DMS153 treated with DMSO at 0.1 percent for 48 hours (cell line): ENCODE results near the gene VEGFD.

Experiments
- DNase-seq: peaks from one replicate; lab custom pipeline; 2025; ENCODE audit not compliant: unreplicated experiment; lab: John Stamatoyannopoulos, UW

VEGFD gene

DNA sequence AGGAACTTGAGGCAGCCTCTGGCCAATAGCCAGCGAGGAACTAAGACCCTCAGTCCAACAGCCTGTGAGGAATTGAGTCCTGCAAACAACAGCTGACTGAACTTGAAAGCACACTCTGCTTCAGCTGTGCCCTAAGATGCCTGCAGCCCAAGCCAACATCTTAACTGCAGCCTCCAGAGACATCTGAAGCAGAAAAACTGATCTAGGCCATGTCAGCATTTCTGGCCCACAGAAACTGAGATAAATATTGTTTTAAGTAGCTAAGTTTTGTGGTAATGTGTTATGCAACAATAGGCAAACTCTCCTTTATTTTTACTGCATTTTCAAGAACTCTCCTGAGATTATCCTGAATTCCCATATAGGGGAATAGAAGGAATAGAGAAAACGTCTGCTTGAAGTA, 24.5 kb downstream of the VEGFD start:
- DNase-seq, result no peak

GRCh38 chrX:15358533-15358932, 25.7 kb downstream of the VEGFD start:
- no peak for DNase-seq

DNA sequence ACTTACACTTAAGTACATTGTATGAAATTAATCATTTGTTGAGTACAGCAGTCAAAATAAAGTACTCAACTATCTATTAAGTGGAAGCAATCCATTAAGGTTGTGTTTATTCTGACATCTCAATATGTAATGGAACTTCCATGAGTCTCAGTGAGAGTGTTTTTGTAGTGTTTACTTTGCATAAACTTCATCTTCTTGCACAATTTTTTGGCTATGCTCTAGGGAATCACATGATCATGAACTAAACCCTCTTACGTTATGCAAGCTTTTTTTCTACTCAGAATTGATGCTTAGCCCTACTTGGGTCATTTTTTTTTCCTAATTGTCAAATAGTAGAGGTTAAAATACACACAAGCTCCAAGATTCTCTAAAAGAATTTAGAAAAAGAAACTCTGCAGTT, 27.8 kb downstream of the VEGFD start:
- no peak for DNase-seq

GRCh38 chrX:15350329-15350996, 33.8 kb downstream of the VEGFD start:
- DNase-seq, result no peak

DNA sequence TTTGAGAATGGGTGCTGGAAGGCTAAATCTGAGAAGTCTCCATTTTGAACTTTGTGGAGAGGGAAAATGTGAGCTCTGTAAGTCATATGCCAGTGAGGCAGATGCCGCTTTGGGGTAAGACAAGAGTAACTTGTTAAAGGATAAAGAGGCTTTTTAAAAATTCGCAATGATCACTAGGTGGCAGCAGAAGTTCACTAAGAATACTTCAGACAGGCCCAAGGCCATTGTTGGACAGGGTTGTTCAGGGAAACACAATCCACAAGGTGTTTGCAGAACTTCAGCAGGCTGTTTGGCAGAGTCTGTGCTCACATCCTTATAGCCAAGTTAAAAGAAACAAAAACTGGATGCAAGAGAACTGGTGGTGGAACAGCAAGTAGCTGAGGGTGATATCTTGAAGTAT, 35.2 kb downstream of the VEGFD start:
- DNase-seq, result peak; percentile 4

- no peak for DNase-seq
Measured at GRCh38 chrX:15345976-15346375, 38.2 kb downstream of the VEGFD start.

DNA sequence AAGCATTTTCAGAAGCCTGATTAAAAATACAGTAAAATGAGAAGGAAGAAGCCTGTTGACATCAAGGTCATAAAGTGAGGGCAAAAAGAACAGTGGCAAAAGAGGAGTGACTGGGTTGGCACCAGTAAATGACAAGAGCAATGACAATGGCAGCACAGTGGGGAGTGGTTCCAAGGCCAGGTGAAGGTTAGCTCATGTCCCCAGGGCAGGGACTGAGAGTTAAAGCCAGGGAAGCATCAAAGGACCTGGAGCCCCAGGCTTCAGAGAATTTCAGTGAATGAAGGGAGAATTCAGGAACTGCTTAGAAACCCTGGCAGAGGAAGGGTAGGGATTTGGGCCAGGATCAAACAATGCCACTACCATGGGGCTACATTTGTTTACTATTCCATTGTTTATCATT, 40.1 kb downstream of the VEGFD start:
- no peak for DNase-seq

DNA sequence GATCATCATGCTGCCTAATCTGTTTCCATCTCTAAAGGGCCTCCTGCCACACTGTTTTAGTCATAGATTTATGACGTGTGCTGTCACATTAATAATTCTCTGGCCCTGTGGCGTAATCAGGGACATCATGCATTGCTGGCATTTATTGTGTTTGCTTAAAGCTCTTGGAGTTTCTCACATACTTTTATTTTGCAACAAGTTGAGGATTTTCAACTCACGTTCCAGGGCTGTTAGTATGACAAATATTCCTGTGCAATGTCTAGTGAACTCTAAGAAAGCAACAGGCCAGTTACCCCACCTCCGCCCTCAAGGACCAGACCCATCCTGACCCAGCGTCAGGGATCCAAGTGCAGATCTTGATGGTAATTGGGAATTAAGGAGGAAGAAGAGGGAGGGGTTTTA, 41.1 kb downstream of the VEGFD start:
- no peak for DNase-seq

GRCh38 chrX:15340867-15341266, 43.3 kb downstream of the VEGFD start:
- DNase-seq, result no peak

DNA sequence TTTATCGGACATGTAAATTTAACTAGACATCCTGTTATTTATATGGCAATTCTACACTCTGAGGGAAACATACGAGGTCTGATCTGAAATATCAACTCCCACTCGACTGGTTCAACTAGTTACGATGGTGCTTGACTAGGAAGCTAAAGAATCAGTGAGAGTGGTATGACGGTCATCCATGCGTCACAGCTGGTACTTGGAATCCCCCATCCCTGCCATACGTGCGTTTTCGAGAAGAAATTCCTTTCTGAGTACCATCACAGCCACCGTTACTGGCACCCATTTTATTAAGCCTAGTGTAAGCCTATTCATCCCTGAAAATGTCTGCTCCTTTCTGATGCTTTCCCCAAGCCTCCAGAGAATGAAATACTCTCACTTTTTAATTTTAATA, 48.2 kb downstream of the VEGFD start:
- DNase-seq, result no peak

DNA sequence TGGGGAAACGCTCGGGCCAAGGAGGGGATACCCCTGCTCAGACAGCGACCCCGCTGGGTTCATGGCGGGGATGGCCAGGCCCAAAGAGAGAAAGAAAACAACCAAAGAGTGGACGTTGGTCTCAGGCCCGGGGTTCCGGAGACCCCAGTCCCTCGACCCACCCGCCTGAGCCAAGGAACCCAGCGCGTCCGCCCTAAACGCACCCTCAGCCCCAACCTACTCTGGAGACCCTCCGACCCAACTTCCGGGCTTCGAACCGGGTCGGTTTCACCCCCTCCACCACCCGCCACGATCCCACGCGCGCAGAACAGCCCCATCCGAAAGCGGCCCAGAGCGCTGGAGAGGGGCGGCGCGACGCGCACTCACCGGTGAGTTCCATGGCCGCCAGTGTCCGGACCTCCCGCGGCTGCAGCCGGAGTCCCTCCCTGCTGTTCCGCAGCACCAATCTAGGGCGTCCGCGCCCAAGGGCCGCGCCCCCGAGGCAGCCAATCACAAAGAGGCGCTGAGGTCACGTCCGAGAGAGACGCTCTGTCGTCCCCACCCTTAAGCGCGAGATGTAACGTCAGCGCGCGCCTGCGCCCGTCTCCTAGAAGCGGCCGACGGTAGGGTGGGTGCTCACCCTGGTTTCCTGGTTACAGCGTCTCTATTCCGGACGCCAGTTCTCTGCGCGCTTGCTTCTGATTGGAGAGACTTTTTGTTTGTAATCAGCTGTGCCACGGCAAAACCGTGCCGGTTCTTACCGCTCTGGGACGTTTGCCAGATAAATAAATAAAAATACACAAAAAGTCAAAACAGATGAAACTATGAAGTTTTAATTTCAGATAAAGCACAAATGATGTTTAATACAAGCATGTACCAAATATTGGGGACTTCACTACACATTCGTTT, 48.8 kb downstream of the VEGFD start, which contains the start of gene PIGA:
TSS of gene PIGA (minus strand) at position 389 of the 888 bp plus-strand sequence. CDS start 3,593 bp downstream, outside the sequence.
- peak; percentile 62 for DNase-seq

- no peak for DNase-seq
Measured at GRCh38 chrX:15334561-15334960, 49.7 kb downstream of the VEGFD start.

GRCh38 chrX:15328821-15329220, 55.4 kb downstream of the VEGFD start:
- no peak for DNase-seq

GRCh38 chrX:15328131-15328530, 56.1 kb downstream of the VEGFD start:
- no peak for DNase-seq

GRCh38 chrX:15322472-15322871, 61.7 kb downstream of the VEGFD start:
- no peak for DNase-seq

DNA sequence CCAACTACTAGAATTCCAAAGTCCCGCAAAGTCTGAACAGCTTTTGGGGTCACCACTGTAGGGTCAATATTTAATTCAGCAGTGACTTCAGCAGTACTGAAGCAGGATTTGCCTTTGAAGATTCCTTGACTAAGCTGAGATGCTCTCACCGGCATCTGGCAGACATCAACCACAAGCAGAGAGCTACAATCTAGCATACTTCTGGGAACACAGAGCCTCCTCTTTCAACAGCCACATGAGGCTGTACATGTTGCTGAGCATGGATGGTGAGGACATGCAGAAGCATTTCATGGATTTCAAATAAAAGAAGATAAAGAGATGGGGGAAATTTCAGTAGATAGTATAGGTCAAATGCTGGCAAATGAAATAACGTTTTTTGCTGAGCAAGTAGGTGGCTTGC, 62.1 kb downstream of the VEGFD start:
- no peak for DNase-seq

- DNase-seq, result no peak
Measured at GRCh38 chrX:15321447-15321846, 62.8 kb downstream of the VEGFD start.

DNA sequence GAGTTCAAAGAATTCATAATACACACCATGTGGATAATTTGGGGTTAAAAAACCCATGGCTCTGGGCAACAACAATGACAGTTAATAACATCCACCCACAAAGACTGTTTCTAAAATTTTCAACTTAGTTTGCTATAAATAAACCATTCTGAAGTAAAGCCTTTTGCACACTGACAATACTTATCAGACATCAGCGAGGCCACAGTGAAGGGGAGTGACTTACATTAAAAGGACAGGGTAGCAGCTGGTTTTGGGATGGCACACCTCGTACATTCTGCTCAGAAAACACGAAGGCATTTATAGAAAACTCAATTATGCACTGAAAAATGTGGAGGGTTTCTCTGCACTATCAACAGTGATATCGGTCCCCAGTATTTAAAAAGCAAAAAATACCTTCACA, 63.9 kb downstream of the VEGFD start:
- DNase-seq, result no peak

DNA sequence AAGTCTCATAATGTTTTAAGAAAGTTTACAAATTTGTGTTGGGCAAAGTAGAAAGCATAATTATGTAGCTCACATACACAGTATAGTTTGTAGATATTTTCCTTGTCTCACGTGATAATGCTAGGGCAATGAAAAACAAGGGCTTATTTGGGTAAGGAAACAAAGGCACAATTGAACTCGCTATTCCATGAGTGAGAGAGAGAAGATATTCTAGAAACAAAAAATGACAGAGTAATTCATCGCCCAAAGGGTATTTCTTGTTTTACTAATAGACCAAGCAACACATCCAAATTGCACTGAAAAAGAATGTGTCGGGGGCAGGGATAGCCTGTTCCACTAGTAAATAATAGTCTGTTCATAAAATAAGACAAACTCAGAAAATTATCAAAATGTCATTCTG, 65.1 kb downstream of the VEGFD start:
- DNase-seq, result no peak

DNA sequence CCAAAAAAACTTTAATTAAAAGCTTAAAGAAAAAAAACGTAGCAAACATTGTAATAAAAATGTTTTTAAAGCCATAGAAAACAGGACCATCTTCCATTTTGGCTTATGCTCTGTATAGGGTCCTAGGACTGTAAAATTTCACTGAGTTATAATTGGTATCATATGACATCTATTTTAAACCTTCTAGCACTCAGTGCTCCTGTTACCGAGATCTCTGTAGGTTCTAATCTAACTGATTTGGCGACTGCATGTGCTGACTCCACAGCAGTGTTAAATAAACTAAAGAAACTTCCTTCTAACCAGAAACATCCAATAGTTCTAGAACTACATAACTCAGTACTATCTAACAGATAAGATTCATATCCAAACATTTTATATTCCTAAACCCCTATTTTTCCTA, 68.7 kb downstream of the VEGFD start, which contains the start of gene ASB11:
TSS of gene ASB11 (minus strand) at position 132 of the 400 bp plus-strand sequence. CDS start at position 97, 35 bp downstream.
- DNase-seq, result no peak

GRCh38 chrX:15314472-15314871, 69.7 kb downstream of the VEGFD start:
- no peak for DNase-seq

DNA sequence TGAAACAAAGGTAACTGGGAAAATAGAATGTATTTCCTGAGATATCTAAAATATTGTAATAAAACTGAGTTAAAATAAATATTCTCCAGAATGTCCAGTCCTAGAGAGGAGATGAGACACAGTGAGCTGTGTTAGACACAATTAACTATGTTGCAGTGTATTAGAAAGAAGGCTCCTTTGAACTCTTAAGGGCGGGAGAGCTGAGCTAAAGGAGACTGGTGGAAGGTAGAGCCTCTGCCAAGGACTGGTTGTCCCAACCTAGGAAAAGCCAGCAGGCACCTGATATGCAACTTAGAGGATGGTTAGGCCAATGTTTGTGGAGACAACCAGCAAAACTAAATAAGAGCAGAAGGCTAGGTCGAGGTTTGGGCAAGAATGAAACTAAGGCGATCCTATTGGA, 73.1 kb downstream of the VEGFD start:
- DNase-seq, result no peak
